ENCODE measurements around the gene PCSK4. TPM values are rescaled to one million over a fixed set of nuclear protein-coding genes. Genes with fewer than 3 reads are reported as not detected.
A peak's percentile ranks its signal among the peaks of the same experiment; 100 is the strongest.

The PCSK4 gene
- total RNA-seq, 6 donors from 2014 or later = 2.7 to 47.1 (median 6.8) TPM

GRCh38 chr19:1472231-1473084, 17.7 kb downstream of the PCSK4 start:
- Histone ChIP-seq H3K27ac (no peak overlapping the region), H3K9me3 (no peaks in the 10 kb centered on the region), H3K36me3 (peaks cover 0 to 26% (median 11%) of the 10 kb centered on the region in 4 donors), H3K27me3 (peaks cover 5 to 54% (median 39%) of the 10 kb centered on the region in 4 donors), H3K4me1 (peaks cover 41 to 55% (median 47%) of the 10 kb centered on the region in 4 donors), H3K4me3 (no peak overlapping the region)
- ATAC-seq (ENCODE audit: low FRiP score in 2 of 2) = no peak
- DNase-seq = peak in 1 of 2 donors; percentile 80
- 40 to 55% methylated on average over 2 to 43 of the region's 44 CpGs for WGBS, 2 donors
- TF ChIP-seq POLR2A (IDR thresholded peaks at IDR 0.05) = no peak
- TF ChIP-seq CTCF (IDR thresholded peaks at IDR 0.05) = no peak
- no peak for TF ChIP-seq POLR2AphosphoS5 (IDR thresholded peaks at IDR 0.05)
- TF ChIP-seq EP300 (IDR thresholded peaks at IDR 0.05) = no peak

GRCh38 chr19:1471515-1472160, 18.5 kb downstream of the PCSK4 start:
- DNase-seq (peak in 1 of 2 donors; percentile 29), ATAC-seq (ENCODE audit: low FRiP score in 2 of 2) (no peak)
- Histone ChIP-seq H3K4me1 (peaks cover 48 to 60% (median 51%) of the 10 kb centered on the region in 4 donors), H3K9me3 (no peaks in the 10 kb centered on the region), H3K27ac (no peak overlapping the region), H3K27me3 (peaks cover 5 to 63% (median 47%) of the 10 kb centered on the region in 4 donors), H3K36me3 (peaks cover 0 to 23% (median 11%) of the 10 kb centered on the region in 4 donors), H3K4me3 (peak overlapping the region in 1 of 4 donors; percentile 48)
- 30% methylated on average over 24 of the region's 24 CpGs; no CpG with 5 or more reads in 1 of the 2 donors for WGBS, 2 donors
- no peak for TF ChIP-seq POLR2AphosphoS5 (IDR thresholded peaks at IDR 0.05)

- Histone ChIP-seq H3K27me3 (peaks cover 5 to 68% (median 52%) of the 10 kb centered on the region in 4 donors), H3K4me1 (peaks cover 52 to 65% (median 56%) of the 10 kb centered on the region in 4 donors), H3K36me3 (peaks cover 0 to 18% (median 9%) of the 10 kb centered on the region in 4 donors), H3K4me3 (peak overlapping the region in 3 of 4 donors; percentile 24 to 50 (median 48)), H3K27ac (no peak overlapping the region), H3K9me3 (no peaks in the 10 kb centered on the region)
- TF ChIP-seq POLR2AphosphoS5 (IDR thresholded peaks at IDR 0.05) (no peak), POLR2A (IDR thresholded peaks at IDR 0.05) (no peak), CTCF (IDR thresholded peaks at IDR 0.05) (no peak), EP300 (IDR thresholded peaks at IDR 0.05) (no peak)
- DNase-seq = peak in 1 of 2 donors; percentile 86
- no peak for ATAC-seq (ENCODE audit: low FRiP score in 2 of 2)
- WGBS, 2 donors = 2 to 11% methylated on average over 11 to 28 of the region's 28 CpGs
Measured at GRCh38 chr19:1471010-1471514, 19.1 kb downstream of the PCSK4 start.

GRCh38 chr19:1470305-1471009, 19.7 kb downstream of the PCSK4 start:
- WGBS, 2 donors = 1 to 4% methylated on average over 10 to 28 of the region's 67 CpGs
- TF ChIP-seq POLR2A (IDR thresholded peaks at IDR 0.05) (no peak), CTCF (IDR thresholded peaks at IDR 0.05) (no peak), POLR2AphosphoS5 (IDR thresholded peaks at IDR 0.05) (no peak), EP300 (IDR thresholded peaks at IDR 0.05) (no peak)
- peaks cover 58 to 72% (median 62%) of the 10 kb centered on the region in 4 donors for H3K4me1 ChIP-seq
- peaks cover 0 to 12% (median 7%) of the 10 kb centered on the region in 4 donors for H3K36me3 ChIP-seq
- peaks cover 5 to 74% (median 53%) of the 10 kb centered on the region in 4 donors for H3K27me3 ChIP-seq
- DNase-seq (peak in 1 of 2 donors; percentile 90), ATAC-seq (ENCODE audit: low FRiP score in 2 of 2) (peak in 1 of 2 donors; percentile 33)
- H3K27ac ChIP-seq = no peak overlapping the region
- H3K9me3 ChIP-seq = no peaks in the 10 kb centered on the region
- H3K4me3 ChIP-seq = peak overlapping the region; percentile 24 to 50 (median 40)

Data from upper lobe of left lung (tissue), 6 donors.